Measurements from ENCODE around the gene FMNL2.

The FMNL2 gene

GRCh38 chr2:152428800-152429582 is 94.0 kb downstream of the FMNL2 start:
- DNase-seq = no peak

GRCh38 chr2:152430876-152431275 is 95.9 kb downstream of the FMNL2 start:
- DNase-seq = no peak

GRCh38 chr2:152431370-152432098 is 96.6 kb downstream of the FMNL2 start:
- DNase-seq = no peak

GRCh38 chr2:152432206-152432653 is 97.3 kb downstream of the FMNL2 start:
- DNase-seq = no peak

- no peak for DNase-seq
Observed at GRCh38 chr2:152432765-152433164, 97.8 kb downstream of the FMNL2 start.

- no peak for DNase-seq
Observed at GRCh38 chr2:152433289-152433688, 98.3 kb downstream of the FMNL2 start.

- DNase-seq = no peak
Observed at GRCh38 chr2:152433791-152434190, 98.8 kb downstream of the FMNL2 start.

- DNase-seq = no peak
Observed at GRCh38 chr2:152434395-152435182, 99.6 kb downstream of the FMNL2 start.

- no peak for DNase-seq
Observed at GRCh38 chr2:152436148-152436547, 101.2 kb downstream of the FMNL2 start.

GRCh38 chr2:152437276-152438108 is 102.5 kb downstream of the FMNL2 start:
- no peak for DNase-seq

- no peak for DNase-seq
Observed at GRCh38 chr2:152440049-152440448, 105.1 kb downstream of the FMNL2 start.

GRCh38 chr2:152440460-152440859 is 105.5 kb downstream of the FMNL2 start:
- no peak for DNase-seq

- no peak for DNase-seq
Observed at GRCh38 chr2:152441961-152442360, 107.0 kb downstream of the FMNL2 start.

GRCh38 chr2:152443771-152444170 is 108.8 kb downstream of the FMNL2 start:
- DNase-seq = no peak

- DNase-seq = no peak
Observed at GRCh38 chr2:152444448-152444847, 109.5 kb downstream of the FMNL2 start.

GRCh38 chr2:152445375-152445774 is 110.4 kb downstream of the FMNL2 start:
- DNase-seq = no peak

GRCh38 chr2:152445791-152446201 is 110.8 kb downstream of the FMNL2 start:
- DNase-seq = no peak

GRCh38 chr2:152446213-152446612 is 111.2 kb downstream of the FMNL2 start:
- DNase-seq = no peak

- no peak for DNase-seq
Observed at GRCh38 chr2:152447897-152448296, 112.9 kb downstream of the FMNL2 start.

GRCh38 chr2:152448606-152449005 is 113.6 kb downstream of the FMNL2 start:
- DNase-seq = no peak

- no peak for DNase-seq
Observed at GRCh38 chr2:152449578-152449977, 114.6 kb downstream of the FMNL2 start.

- DNase-seq = no peak
Observed at GRCh38 chr2:152450176-152450575, 115.2 kb downstream of the FMNL2 start.
